Epidermal melanocyte (primary cell): ENCODE data around the gene RMDN3.

Experiments used
- DNase-seq: peaks from one replicate; pipeline ENCODE4 v3.0.0; 2011; ENCODE audit warnings: low spot score; ENCODE audit not compliant: insufficient read length

Gene RMDN3

GRCh38 chr15:40747685-40748631, 7.1 kb downstream of the RMDN3 start:
- no peak for DNase-seq

GRCh38 chr15:40746916-40747418, 8.1 kb downstream of the RMDN3 start:
- DNase-seq: no peak

GRCh38 chr15:40744815-40745152, 10.3 kb downstream of the RMDN3 start:
- no peak for DNase-seq

- no peak for DNase-seq
Observed at GRCh38 chr15:40743921-40744814, 10.9 kb downstream of the RMDN3 start.

- DNase-seq: no peak
Observed at GRCh38 chr15:40743485-40743901, 11.6 kb downstream of the RMDN3 start.

GRCh38 chr15:40739854-40740253, 15.2 kb downstream of the RMDN3 start:
- DNase-seq: no peak

GRCh38 chr15:40739047-40739446, 16.0 kb downstream of the RMDN3 start:
- DNase-seq: no peak

GRCh38 chr15:40737048-40737447, 18.0 kb downstream of the RMDN3 start:
- no peak for DNase-seq

- DNase-seq: no peak
Observed at GRCh38 chr15:40736575-40736974, 18.5 kb downstream of the RMDN3 start.

- DNase-seq: no peak
Observed at GRCh38 chr15:40731034-40731433, 24.0 kb downstream of the RMDN3 start.

- no peak for DNase-seq
Observed at GRCh38 chr15:40723919-40724318, 31.1 kb downstream of the RMDN3 start.

GRCh38 chr15:40722934-40723333, 32.1 kb downstream of the RMDN3 start:
- no peak for DNase-seq

- DNase-seq: no peak
Observed at GRCh38 chr15:40722354-40722753, 32.7 kb downstream of the RMDN3 start.

- no peak for DNase-seq
Observed at GRCh38 chr15:40721701-40722100, 33.4 kb downstream of the RMDN3 start.

GRCh38 chr15:40716165-40716564, 38.9 kb downstream of the RMDN3 start:
- no peak for DNase-seq

GRCh38 chr15:40714144-40714543, 40.9 kb downstream of the RMDN3 start:
- no peak for DNase-seq

- no peak for DNase-seq
Observed at GRCh38 chr15:40706121-40706520, 48.9 kb downstream of the RMDN3 start.

- DNase-seq: no peak
Observed at GRCh38 chr15:40702077-40702476, 53.0 kb downstream of the RMDN3 start.

GRCh38 chr15:40697916-40698315, 57.1 kb downstream of the RMDN3 start:
- DNase-seq: no peak

- no peak for DNase-seq
Observed at GRCh38 chr15:40696228-40696627, 58.8 kb downstream of the RMDN3 start.

GRCh38 chr15:40695469-40695890, 59.6 kb downstream of the RMDN3 start:
- DNase-seq: no peak
